WTC11 (cell line): ENCODE results near the gene GCM1. TPM values are rescaled to one million over a fixed set of nuclear protein-coding genes. Genes with fewer than 3 reads are reported as not detected.

ENCODE experiments used
- ATAC-seq: fragments of 200-7000 bp; cut with Tn5 transposase; 2 replicates; pipeline ENCODE4 v1.10.0; 2021; ENCODE audit warnings: mild to moderate bottlenecking, moderate library complexity
- CTCF ChIA-PET: fragments of 300-600 bp; sonication (Branson Sonifier 250); formaldehyde crosslinking; loops from one replicate; lab custom pipeline; 2021; ENCODE audit warnings: antibody characterized with exemption; lab: Charles Lee
- POLR2A ChIA-PET: fragments of 350-600 bp; sonication (Branson Sonifier 250); formaldehyde crosslinking; loops from one replicate; lab custom pipeline; 2021; ENCODE audit warnings: antibody characterized with exemption; lab: Charles Lee
- DNase-seq: peaks from one replicate; pipeline ENCODE4 v3.0.0; 2021; ENCODE audit warnings: low spot score
- H3K27ac Mint-ChIP-seq: 2 replicates; pipeline ENCODE4 v1.8.0; 2021; ENCODE audit warnings: mixed read lengths
- H3K27me3 Mint-ChIP-seq: 2 replicates; pipeline ENCODE4 v1.8.0; 2021; ENCODE audit warnings: low read depth, mild to moderate bottlenecking, moderate library complexity, mixed read lengths
- H3K36me3 Mint-ChIP-seq: 2 replicates; pipeline ENCODE4 v1.8.0; 2021; ENCODE audit warnings: mixed read lengths
- H3K4me1 Mint-ChIP-seq: 2 replicates; pipeline ENCODE4 v1.8.0; 2022; ENCODE audit warnings: mixed read lengths
- H3K4me3 Mint-ChIP-seq: 2 replicates; pipeline ENCODE4 v1.8.0; 2021; ENCODE audit warnings: mild to moderate bottlenecking, moderate library complexity, mixed read lengths
- H3K9me3 Mint-ChIP-seq: 2 replicates; pipeline ENCODE4 v1.8.0; 2021; ENCODE audit warnings: mixed read lengths
- ATF1 ChIP-seq: sonication (generic); formaldehyde crosslinking; IDR thresholded peaks from 2 replicates; pipeline ENCODE4 v1.8.1; 2023; ENCODE audit warnings: mild to moderate bottlenecking, moderate library complexity, missing genetic modification reagents
- ATF3 ChIP-seq: sonication (generic); formaldehyde crosslinking; conservative IDR thresholded peaks from 2 replicates; pipeline ENCODE4 v1.8.1; 2022; ENCODE audit warnings: mild to moderate bottlenecking, missing genetic modification reagents
- CBFB ChIP-seq: sonication (generic); formaldehyde crosslinking; IDR thresholded peaks from 2 replicates; pipeline ENCODE4 v1.8.1; 2022; ENCODE audit warnings: mild to moderate bottlenecking, low read depth, missing genetic modification reagents
- CDX4 ChIP-seq: fragments of 250-450 bp; sonication (Bioruptor Pico); IDR thresholded peaks from 2 replicates; pipeline ENCODE4 v1.9.0; 2021; ENCODE audit warnings: moderate library complexity, mild to moderate bottlenecking, inconsistent platforms, borderline replicate concordance
- CREB1 ChIP-seq: sonication (generic); formaldehyde crosslinking; IDR thresholded peaks from 2 replicates; pipeline ENCODE4 v1.8.0; 2023; ENCODE audit warnings: mild to moderate bottlenecking, missing genetic modification reagents
- ETV6 ChIP-seq: sonication (generic); formaldehyde crosslinking; IDR thresholded peaks from 2 replicates; pipeline ENCODE4 v1.8.1; 2022; ENCODE audit warnings: mild to moderate bottlenecking, missing genetic modification reagents
- HMGA2 ChIP-seq: fragments of 250-450 bp; sonication (Bioruptor Pico); IDR thresholded peaks from 2 replicates; pipeline ENCODE4 v1.4.0; 2021; ENCODE audit warnings: mild to moderate bottlenecking, moderate library complexity
- IRF1 ChIP-seq: sonication (generic); formaldehyde crosslinking; IDR thresholded peaks from 2 replicates; pipeline ENCODE4 v1.8.0; 2023; ENCODE audit warnings: missing genetic modification reagents
- MLX ChIP-seq: sonication (generic); formaldehyde crosslinking; IDR thresholded peaks from 2 replicates; pipeline ENCODE4 v1.8.1; 2023; ENCODE audit warnings: mild to moderate bottlenecking, missing genetic modification reagents, moderate library complexity
- NR1H2 ChIP-seq: sonication (generic); formaldehyde crosslinking; IDR thresholded peaks from 2 replicates; pipeline ENCODE4 v1.9.0; 2021; ENCODE audit warnings: mild to moderate bottlenecking, moderate library complexity, missing genetic modification reagents
- OVOL2 ChIP-seq: fragments of 250-450 bp; sonication (Bioruptor Pico); IDR thresholded peaks from 2 replicates; pipeline ENCODE4 v1.9.0; 2021; ENCODE audit warnings: mild to moderate bottlenecking, borderline replicate concordance
- PRDM15 ChIP-seq: sonication (generic); formaldehyde crosslinking; IDR thresholded peaks from 2 replicates; pipeline ENCODE4 v1.8.0; 2022; ENCODE audit warnings: missing genetic modification reagents
- PREB ChIP-seq: sonication (generic); formaldehyde crosslinking; IDR thresholded peaks from 2 replicates; pipeline ENCODE4 v1.8.1; 2022; ENCODE audit warnings: mild to moderate bottlenecking, missing genetic modification reagents, moderate library complexity, borderline replicate concordance
- SMAD3 ChIP-seq: sonication (generic); formaldehyde crosslinking; IDR thresholded peaks from 2 replicates; pipeline ENCODE4 v1.8.0; 2022; ENCODE audit warnings: missing genetic modification reagents, mild to moderate bottlenecking, borderline replicate concordance
- TEAD1 ChIP-seq: sonication (generic); formaldehyde crosslinking; IDR thresholded peaks from 2 replicates; pipeline ENCODE4 v1.8.0; 2022; ENCODE audit warnings: mild to moderate bottlenecking, missing genetic modification reagents
- ZNF263 ChIP-seq: sonication (generic); formaldehyde crosslinking; IDR thresholded peaks from 2 replicates; pipeline ENCODE4 v1.8.1; 2022; ENCODE audit warnings: low read depth, mild to moderate bottlenecking, moderate library complexity, missing genetic modification reagents
- ZNF416 ChIP-seq: fragments of 250-450 bp; sonication (Bioruptor Pico); IDR thresholded peaks from 2 replicates; pipeline ENCODE4 v1.9.0; 2021; ENCODE audit warnings: mild to moderate bottlenecking, inconsistent platforms
- ZNF532 ChIP-seq: fragments of 250-450 bp; sonication (Bioruptor Pico); IDR thresholded peaks from 2 replicates; pipeline ENCODE4 v1.9.0; 2021; ENCODE audit warnings: mild to moderate bottlenecking, borderline replicate concordance
- ZNF671 ChIP-seq: fragments of 250-450 bp; sonication (Bioruptor Pico); IDR thresholded peaks from 2 replicates; pipeline ENCODE4 v1.8.0; 2021; ENCODE audit warnings: mild to moderate bottlenecking
- total RNA-seq: library from RNA; stranded (reverse); gene quantifications from 3 replicates; pipeline ENCODE4 v1.2.3, GENCODE V29; 2021

GCM1 gene
- total RNA-seq, 1 experiment from 2014 or later, result 0.09 TPM

- DNase-seq (no peak), ATAC-seq (no peak)
- no peaks in the 10 kb centered on the region for H3K27me3 Mint-ChIP-seq
Observed at GRCh38 chr6:53090576-53090975, 58.1 kb downstream of the GCM1 start.

GRCh38 chr6:53089948-53090347 is 58.7 kb downstream of the GCM1 start:
- ChIA-PET POLR2A (no interaction called here), CTCF (no interaction called here)
- no peak for ATAC-seq
- H3K4me1 Mint-ChIP-seq, result no peaks in the 10 kb centered on the region
- no peaks in the 10 kb centered on the region for H3K27me3 Mint-ChIP-seq
- DNase-seq, result no peak
- H3K4me3 Mint-ChIP-seq, result no peak overlapping the region
- H3K36me3 Mint-ChIP-seq, result peaks cover 40% of the 10 kb centered on the region
- H3K27ac Mint-ChIP-seq, result no peak overlapping the region
- no peaks in the 10 kb centered on the region for H3K9me3 Mint-ChIP-seq
- TF ChIP-seq PRDM15 (no peak), ZNF416 (CRISPR knock-in tag) (no peak), ATF3 (CRISPR knock-in tag) (no peak), ETV6 (CRISPR knock-in tag) (no peak), IRF1 (CRISPR knock-in tag) (no peak), CBFB (CRISPR knock-in tag) (no peak)

More at GRCh38 chr6:53090576-53090975, 58.1 kb downstream of the GCM1 start:
- no peak overlapping the region for H3K27ac Mint-ChIP-seq
- POLR2A ChIA-PET, result no interaction called here
- H3K9me3 Mint-ChIP-seq, result no peaks in the 10 kb centered on the region
- no peak overlapping the region for H3K4me3 Mint-ChIP-seq
- CTCF ChIA-PET, result no interaction called here
- H3K36me3 Mint-ChIP-seq, result peaks cover 46% of the 10 kb centered on the region
- H3K4me1 Mint-ChIP-seq, result no peaks in the 10 kb centered on the region
- no peak for TF ChIP-seq MLX (CRISPR knock-in tag)
- TF ChIP-seq PREB (CRISPR knock-in tag), result no peak
- TF ChIP-seq OVOL2, result no peak
- no peak for TF ChIP-seq ZNF263 (CRISPR knock-in tag)
- no peak for TF ChIP-seq SMAD3
- TF ChIP-seq ZNF532 (CRISPR knock-in tag), result no peak
- TF ChIP-seq CREB1 (CRISPR knock-in tag), result no peak
- TF ChIP-seq TEAD1, result no peak
- TF ChIP-seq ZNF671 (CRISPR knock-in tag), result no peak
- TF ChIP-seq HMGA2 (CRISPR knock-in tag), result no peak
- no peak for TF ChIP-seq ATF1 (CRISPR knock-in tag)
- no peak for TF ChIP-seq CDX4 (CRISPR knock-in tag)
- no peak for TF ChIP-seq NR1H2 (CRISPR knock-in tag)
- TF ChIP-seq, all 79 proteins: peak for 0
